Common myeloid progenitor, CD34-positive (primary cell): ENCODE data around the gene APOC3.

Experiments
- CTCF ChIA-PET: fragments of 350-600 bp; sonication (Branson Sonifier 250); formaldehyde crosslinking; loops from one replicate; lab custom pipeline; 2021; ENCODE audit warnings: antibody characterized with exemption; lab: Charles Lee
- POLR2A ChIA-PET: fragments of 350-600 bp; sonication (Branson Sonifier 250); formaldehyde crosslinking; loops from one replicate; lab custom pipeline; 2021; ENCODE audit warnings: antibody characterized with exemption; lab: Charles Lee
- DNase-seq, 3 donors: peaks; one replicate each; pipeline versions ENCODE4 v3.0.0 to v3.0.0-alpha.2; 2013
- H3K27ac ChIP-seq, 2 experiments: 1 replicate in 1 of 2; 2 replicates in 1 of 2; pipeline ENCODE4 v1.7.0; 2013; ENCODE audit warnings: inconsistent platforms in 2 of 2, low read length in 2 of 2, mild to moderate bottlenecking in 2 of 2, low read depth in 1 of 2, moderate library complexity in 1 of 2; ENCODE audit not compliant: severe bottlenecking in 2 of 2, insufficient read depth in 1 of 2, poor library complexity in 1 of 2
- H3K27me3 ChIP-seq, 5 experiments: replicated peaks in 2 of 5; 1 replicate in 3 of 5; 2 replicates in 2 of 5; pipeline versions ENCODE4 v1.6.1 to v1.7.0; 2013; ENCODE audit warnings: low read length in 4 of 5, mild to moderate bottlenecking in 2 of 5, moderate library complexity in 2 of 5, inconsistent platforms in 1 of 5; ENCODE audit not compliant: insufficient read depth in 5 of 5, control insufficient read depth in 4 of 5
- H3K36me3 ChIP-seq, 4 experiments: 1 replicate in 2 of 4; 2 replicates in 2 of 4; pipeline versions ENCODE4 v1.6.1 to v1.7.0; 2013; ENCODE audit warnings: low read length in 3 of 4, control low read depth in 1 of 4, mild to moderate bottlenecking in 1 of 4; ENCODE audit not compliant: control insufficient read depth in 4 of 4, insufficient read depth in 4 of 4
- H3K4me1 ChIP-seq, 4 experiments: 1 replicate in 3 of 4; 2 replicates in 1 of 4; pipeline versions ENCODE4 v1.6.1 to v1.7.1; 2013; ENCODE audit warnings: low read length in 3 of 4, mild to moderate bottlenecking in 3 of 4, control low read depth in 1 of 4, inconsistent platforms in 1 of 4, moderate library complexity in 1 of 4; ENCODE audit not compliant: control insufficient read depth in 4 of 4, insufficient read depth in 4 of 4; ENCODE audit errors: control extremely low read depth in 1 of 4
- H3K4me3 ChIP-seq, 7 experiments: 1 replicate in 4 of 7; 2 replicates in 3 of 7; pipeline versions ENCODE4 v1.5.1 to v1.7.0; 2013; ENCODE audit warnings: mild to moderate bottlenecking in 7 of 7, low read length in 6 of 7, moderate library complexity in 6 of 7, inconsistent platforms in 2 of 7, low read depth in 2 of 7, control low read depth in 1 of 7; ENCODE audit not compliant: insufficient read depth in 4 of 7, control insufficient read depth in 1 of 7; ENCODE audit errors: extremely low read depth in 1 of 7
- H3K9me3 ChIP-seq, 5 experiments: 1 replicate in 4 of 5; 2 replicates in 1 of 5; pipeline versions ENCODE4 v1.6.1 to v1.7.1; 2013; ENCODE audit warnings: low read length in 4 of 5, mild to moderate bottlenecking in 2 of 5, inconsistent platforms in 1 of 5, low read depth in 1 of 5, moderate library complexity in 1 of 5; ENCODE audit not compliant: control insufficient read depth in 4 of 5, insufficient read depth in 2 of 5; ENCODE audit errors: control extremely low read depth in 1 of 5
- WGBS: methylation state at CpG from one replicate; pipeline ENCODE4 v1.1.5; 2013; ENCODE audit not compliant: insufficient coverage; 5-methylcytosine and 5-hydroxymethylcytosine counted together

The APOC3 gene

DNA sequence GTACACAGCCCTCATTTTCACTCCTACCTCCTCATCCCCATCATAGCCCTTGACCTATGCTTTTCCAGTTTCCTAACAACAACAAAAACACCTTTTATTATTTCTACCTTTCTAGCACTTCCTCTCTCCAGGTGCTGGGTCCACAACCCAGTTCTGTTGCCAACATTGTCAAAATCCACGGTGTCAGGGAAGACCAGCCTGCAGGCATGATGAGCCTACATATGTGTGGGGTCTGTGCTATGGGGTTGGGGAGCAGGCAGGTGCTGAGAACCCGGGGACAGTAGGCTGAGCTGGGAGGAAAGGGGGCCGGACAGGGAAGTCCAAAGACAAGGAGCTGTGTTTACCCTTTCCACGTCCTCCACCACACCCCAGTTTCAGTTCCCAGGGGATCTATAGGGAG is 41.2 kb upstream of the APOC3 start:
- Histone ChIP-seq H3K9me3 (no peaks in the 10 kb centered on the region), H3K4me3 (peak overlapping the region; percentile 76 to 93 (median 86)), H3K36me3 (peaks cover 16 to 32% (median 24%) of the 10 kb centered on the region in 4 experiments), H3K4me1 (peaks cover 0 to 27% (median 21%) of the 10 kb centered on the region in 4 experiments), H3K27me3 (peaks cover 0 to 2% (median 0%) of the 10 kb centered on the region in 5 experiments), H3K27ac (peak overlapping the region in 1 of 2 experiments; percentile 77)
- no CpG with 5 or more reads among the region's 4 CpGs for WGBS
- CTCF ChIA-PET = interaction anchor here (1.1 to 9.8 kb wide), 9 partner anchors 12 to 320 kb away, joined by 3 to 134 read pairs (median 14); partner anchors contain the start of gene APOA1
- no peak for DNase-seq
- POLR2A ChIA-PET = interaction anchor here (0.6 to 1.3 kb wide), 2 partner anchors 17 to 47 kb away, joined by 3 read pairs; no protein-coding TSS in a partner anchor

DNA sequence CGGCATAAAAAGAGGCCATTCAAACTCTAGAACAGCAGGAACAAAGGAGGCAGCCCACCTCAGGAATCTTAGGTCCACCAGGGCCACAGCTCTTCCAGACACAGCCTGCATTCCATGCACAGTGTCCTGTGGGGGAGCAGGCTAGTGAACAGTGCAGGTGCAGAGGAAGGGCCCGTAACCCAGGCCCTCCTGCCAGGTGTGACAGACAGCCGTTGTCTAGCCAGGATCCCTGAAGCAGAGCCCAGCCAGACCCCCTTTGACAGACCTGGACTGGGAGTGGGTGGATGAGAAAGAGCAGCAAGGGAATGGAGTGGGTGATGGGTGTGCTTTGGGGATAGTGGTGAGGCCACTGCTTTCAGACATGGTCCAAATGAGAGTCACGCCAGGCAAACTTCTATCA is 40.7 kb upstream of the APOC3 start:
- 93% methylated on average over 3 of the region's 4 CpGs for WGBS

DNA sequence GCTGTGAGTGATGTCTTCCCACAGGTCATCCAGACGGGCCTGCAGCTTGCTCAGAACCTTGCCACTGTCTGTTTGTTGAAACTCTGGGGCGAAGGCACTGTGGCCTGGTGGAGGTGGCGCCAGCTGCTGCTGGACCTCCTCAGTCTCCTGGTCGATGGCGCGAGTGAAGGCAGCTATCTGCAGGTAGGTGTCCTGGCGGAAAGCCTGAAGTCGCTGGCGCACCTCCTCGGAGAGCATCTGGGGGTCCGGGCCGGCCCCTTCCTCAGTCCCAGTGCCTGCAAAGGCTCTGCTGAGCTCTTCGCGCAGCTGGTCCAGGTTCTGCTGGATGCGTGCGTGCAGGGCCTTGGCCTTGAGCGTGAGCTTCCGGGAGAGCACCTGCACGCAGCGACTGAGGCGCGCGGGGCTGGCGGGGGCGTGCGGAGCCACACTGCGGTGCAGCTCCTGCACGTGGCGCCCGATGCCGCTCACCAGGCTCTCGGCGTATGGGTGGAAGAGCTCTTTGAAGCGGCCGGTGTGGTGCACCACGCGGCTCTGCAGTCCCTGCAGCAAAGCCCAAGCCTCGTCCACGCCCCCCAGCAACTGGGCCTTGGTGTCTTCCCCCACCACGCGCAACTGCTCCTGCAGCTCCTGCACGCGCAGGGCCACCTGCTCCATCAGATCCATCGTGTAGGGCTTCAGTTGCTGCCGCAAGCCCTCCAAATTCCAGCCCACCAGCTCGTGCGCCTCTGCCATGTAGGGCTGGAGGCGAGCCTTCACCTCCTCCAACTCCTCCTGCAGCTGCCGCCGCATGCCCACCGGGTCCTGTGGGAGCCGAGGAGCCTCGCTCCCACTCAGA is 39.3 kb upstream of the APOC3 start:
- peaks cover 6 to 14% (median 10%) of the 10 kb centered on the region in 4 experiments for H3K36me3 ChIP-seq
- H3K27me3 ChIP-seq = peaks cover 0 to 2% (median 0%) of the 10 kb centered on the region in 5 experiments
- DNase-seq = no peak
- H3K9me3 ChIP-seq = no peaks in the 10 kb centered on the region
- POLR2A ChIA-PET = interaction anchor here (1.4 kb wide), 1 partner anchor 309 kb away, joined by 3 read pairs; the partner anchor contains the start of gene SIK3
- peaks cover 0 to 27% (median 21%) of the 10 kb centered on the region in 4 experiments for H3K4me1 ChIP-seq
- no peak overlapping the region for H3K4me3 ChIP-seq
- H3K27ac ChIP-seq = no peak overlapping the region
- 94% methylated on average over 51 of the region's 53 CpGs for WGBS
- CTCF ChIA-PET = interaction anchor here (0.8 to 9.8 kb wide), 32 partner anchors 8 to 440 kb away, joined by 3 to 134 read pairs (median 6); partner anchors contain the start of genes APOA1, APOA4, APOC3 and PAFAH1B2

More for the DNA sequence above, 40.7 kb upstream of the APOC3 start:
- Histone ChIP-seq H3K4me3 (no peak overlapping the region), H3K27me3 (peaks cover 0 to 2% (median 0%) of the 10 kb centered on the region in 5 experiments), H3K4me1 (peaks cover 0 to 27% (median 21%) of the 10 kb centered on the region in 4 experiments), H3K9me3 (no peaks in the 10 kb centered on the region), H3K36me3 (peaks cover 16 to 28% (median 22%) of the 10 kb centered on the region in 4 experiments), H3K27ac (no peak overlapping the region)
- ChIA-PET POLR2A (interaction anchor here (1.3 kb wide), 1 partner anchor 47 kb away, joined by 3 read pairs; no protein-coding TSS in a partner anchor), CTCF (interaction anchor here (1.0 to 9.8 kb wide), 11 partner anchors 11 to 319 kb away, joined by 3 to 134 read pairs (median 8); partner anchors contain the start of genes APOA1 and APOC3)
- DNase-seq = no peak

DNA sequence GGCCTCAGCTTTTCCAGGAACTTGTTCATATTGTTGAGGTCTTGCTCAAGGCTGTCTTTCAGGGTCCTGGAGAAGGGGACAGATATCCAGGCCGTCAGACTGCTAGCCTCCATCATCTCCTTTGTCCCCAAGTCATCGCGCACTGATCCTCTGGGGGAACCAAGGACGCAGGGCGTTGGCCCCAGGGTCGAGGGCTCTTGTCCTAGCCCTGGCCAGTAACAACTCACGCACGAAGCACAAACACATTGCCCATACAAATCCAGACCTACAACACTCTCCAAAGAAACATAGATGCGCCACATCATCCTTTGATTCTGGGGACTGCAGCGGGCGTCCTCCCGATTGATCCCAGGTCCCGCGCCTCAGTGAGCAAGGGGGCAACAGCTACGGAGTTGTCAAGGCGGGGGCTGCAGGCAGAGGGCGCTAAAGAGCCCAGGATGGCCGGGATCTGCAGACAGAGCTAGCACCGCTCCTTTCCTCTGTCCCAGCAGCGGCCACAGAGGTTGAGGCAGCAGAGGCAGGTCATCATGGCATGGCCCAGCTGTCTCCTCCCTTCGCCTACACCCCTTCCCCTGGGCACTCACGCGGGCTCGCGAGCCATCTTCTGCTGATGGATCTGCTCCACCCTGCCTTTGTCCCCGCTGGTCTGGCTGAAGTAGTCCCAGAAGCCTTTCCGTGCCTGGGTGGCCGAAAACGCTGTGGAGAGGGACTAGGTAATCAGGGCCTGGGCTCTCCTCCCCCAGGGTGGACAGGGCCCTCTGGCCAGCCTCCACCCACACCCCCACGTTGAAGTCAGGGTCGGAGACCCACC is 38.5 kb upstream of the APOC3 start:
- H3K9me3 ChIP-seq = no peaks in the 10 kb centered on the region
- peaks cover 2 to 5% (median 2%) of the 10 kb centered on the region in 4 experiments for H3K36me3 ChIP-seq
- ChIA-PET CTCF (interaction anchor here (0.8 to 9.8 kb wide), 30 partner anchors 8 to 440 kb away, joined by 3 to 134 read pairs (median 5); partner anchors contain the start of genes APOA1 and APOA4), POLR2A (no interaction called here)
- H3K27ac ChIP-seq = no peak overlapping the region
- 26% methylated on average over 26 of the region's 31 CpGs for WGBS
- H3K4me1 ChIP-seq = peaks cover 0 to 27% (median 21%) of the 10 kb centered on the region in 4 experiments
- peaks cover 0 to 2% (median 0%) of the 10 kb centered on the region in 5 experiments for H3K27me3 ChIP-seq
- DNase-seq = peak; percentile 62 to 71 (median 67)
- peak overlapping the region in 2 of 7 experiments; percentile 33 to 64 for H3K4me3 ChIP-seq

- Histone ChIP-seq H3K4me1 (peaks cover 0 to 22% (median 18%) of the 10 kb centered on the region in 4 experiments), H3K27ac (no peak within 1 kb of the TSS), H3K36me3 (no peaks in the 10 kb centered on the region), H3K4me3 (peak within 1 kb of the TSS in 2 of 7 experiments; percentile 33 to 64), H3K9me3 (no peaks in the 10 kb centered on the region), H3K27me3 (peaks cover 0 to 2% (median 0%) of the 10 kb centered on the region in 5 experiments)
- ChIA-PET POLR2A (interaction anchor here (0.7 kb wide), 1 partner anchor 314 kb away, joined by 6 read pairs; no protein-coding TSS in a partner anchor), CTCF (interaction anchor here (0.5 to 9.8 kb wide), 22 partner anchors 8 to 435 kb away, joined by 3 to 134 read pairs (median 8); partner anchors contain the start of genes APOA1 and APOA4)
- 93% methylated on average over 7 of the region's 7 CpGs for WGBS
- DNase-seq = no peak
Observed at GRCh38 chr11:116791813-116792143, 37.9 kb upstream of the APOC3 start, which contains the start of gene APOA5. APOA5 (minus strand) TSS chr11:116791879; CDS start chr11:116791860, 19 bp downstream.

GRCh38 chr11:116792144-116792868 is 37.4 kb upstream of the APOC3 start:
- peaks cover 0 to 17% (median 14%) of the 10 kb centered on the region in 4 experiments for H3K4me1 ChIP-seq
- WGBS = 100% methylated on average over 4 of the region's 8 CpGs
- POLR2A ChIA-PET = interaction anchor here (0.7 kb wide), 1 partner anchor 314 kb away, joined by 6 read pairs; no protein-coding TSS in a partner anchor
- DNase-seq = no peak
- no peak overlapping the region for H3K4me3 ChIP-seq
- H3K9me3 ChIP-seq = no peaks in the 10 kb centered on the region
- no peak overlapping the region for H3K27ac ChIP-seq
- CTCF ChIA-PET = interaction anchor here (0.5 to 9.8 kb wide), 11 partner anchors 23 to 388 kb away, joined by 3 to 134 read pairs (median 9); partner anchors contain the start of gene APOA1
- H3K27me3 ChIP-seq = peaks cover 0 to 2% (median 0%) of the 10 kb centered on the region in 5 experiments
- H3K36me3 ChIP-seq = no peaks in the 10 kb centered on the region
